Measurements from ENCODE around the gene SH3RF3.

Gene SH3RF3

GRCh38 chr2:109320195-109320922, 191.4 kb downstream of the SH3RF3 start:
- no peak for DNase-seq

- DNase-seq, result no peak
Measured at GRCh38 chr2:109321570-109321969, 192.6 kb downstream of the SH3RF3 start.

GRCh38 chr2:109322111-109322510, 193.1 kb downstream of the SH3RF3 start:
- DNase-seq, result no peak

- no peak for DNase-seq
Measured at GRCh38 chr2:109322641-109323040, 193.6 kb downstream of the SH3RF3 start.

GRCh38 chr2:109324861-109325260, 195.9 kb downstream of the SH3RF3 start:
- no peak for DNase-seq

- no peak for DNase-seq
Measured at GRCh38 chr2:109325570-109325969, 196.6 kb downstream of the SH3RF3 start.

GRCh38 chr2:109326306-109326705, 197.3 kb downstream of the SH3RF3 start:
- no peak for DNase-seq

- DNase-seq, result no peak
Measured at GRCh38 chr2:109330056-109330455, 201.1 kb downstream of the SH3RF3 start.

GRCh38 chr2:109331081-109331480, 202.1 kb downstream of the SH3RF3 start:
- no peak for DNase-seq

- DNase-seq, result no peak
Measured at GRCh38 chr2:109331896-109332848, 203.2 kb downstream of the SH3RF3 start.

- DNase-seq, result no peak
Measured at GRCh38 chr2:109332880-109333279, 203.9 kb downstream of the SH3RF3 start.

- no peak for DNase-seq
Measured at GRCh38 chr2:109333414-109334210, 204.6 kb downstream of the SH3RF3 start.

- DNase-seq, result no peak
Measured at GRCh38 chr2:109335631-109336176, 206.7 kb downstream of the SH3RF3 start.

- no peak for DNase-seq
Measured at GRCh38 chr2:109336296-109336695, 207.3 kb downstream of the SH3RF3 start.

GRCh38 chr2:109337221-109337620, 208.2 kb downstream of the SH3RF3 start:
- no peak for DNase-seq

GRCh38 chr2:109339519-109339966, 210.5 kb downstream of the SH3RF3 start:
- no peak for DNase-seq

- no peak for DNase-seq
Measured at GRCh38 chr2:109340381-109340780, 211.4 kb downstream of the SH3RF3 start.

- no peak for DNase-seq
Measured at GRCh38 chr2:109341355-109342255, 212.6 kb downstream of the SH3RF3 start.

GRCh38 chr2:109342256-109342850, 213.3 kb downstream of the SH3RF3 start:
- no peak for DNase-seq

GRCh38 chr2:109342930-109343329, 213.9 kb downstream of the SH3RF3 start:
- DNase-seq, result no peak

GRCh38 chr2:109343460-109343859, 214.5 kb downstream of the SH3RF3 start:
- no peak for DNase-seq
